BE2C (cell line): ENCODE results near the gene TTC28.
A peak's percentile ranks its signal among the peaks of the same experiment; 100 is the strongest.

ENCODE experiments used
- DNase-seq: peaks from one replicate; pipeline ENCODE4 v3.0.0-alpha.2; 2020
- H3K27me3 ChIP-seq: fragments of 250-450 bp; sonication (Bioruptor Pico); 2 replicates; pipeline ENCODE4 v1.5.1; 2020; ENCODE audit warnings: mild to moderate bottlenecking
- H3K36me3 ChIP-seq: fragments of 250-450 bp; sonication (Bioruptor Pico); 2 replicates; pipeline ENCODE4 v1.5.1; 2020; ENCODE audit warnings: mild to moderate bottlenecking
- H3K4me1 ChIP-seq: fragments of 250-450 bp; sonication (Bioruptor Pico); 2 replicates; pipeline ENCODE4 v1.5.1; 2020
- H3K4me3 ChIP-seq: 2 replicates; pipeline ENCODE4 v1.5.1; 2011; ENCODE audit warnings: low read depth, low read length
- H3K9me3 ChIP-seq: fragments of 250-450 bp; sonication (Bioruptor Pico); 2 replicates; pipeline ENCODE4 v1.5.1; 2020
- TF ChIP-seq, protein P1 (sequence below): IDR thresholded peaks from 2 replicates; pipeline ENCODE4 v1.5.1; 2012; ENCODE audit warnings: mild to moderate bottlenecking, low read depth, low read length

Gene TTC28

GRCh38 chr22:28230671-28231070, 449.0 kb downstream of the TTC28 start:
- DNase-seq = no peak
- H3K9me3 ChIP-seq = no peaks in the 10 kb centered on the region
- no peak overlapping the region for H3K4me3 ChIP-seq
- H3K27me3 ChIP-seq = no peaks in the 10 kb centered on the region
- TF ChIP-seq, protein P1, sequence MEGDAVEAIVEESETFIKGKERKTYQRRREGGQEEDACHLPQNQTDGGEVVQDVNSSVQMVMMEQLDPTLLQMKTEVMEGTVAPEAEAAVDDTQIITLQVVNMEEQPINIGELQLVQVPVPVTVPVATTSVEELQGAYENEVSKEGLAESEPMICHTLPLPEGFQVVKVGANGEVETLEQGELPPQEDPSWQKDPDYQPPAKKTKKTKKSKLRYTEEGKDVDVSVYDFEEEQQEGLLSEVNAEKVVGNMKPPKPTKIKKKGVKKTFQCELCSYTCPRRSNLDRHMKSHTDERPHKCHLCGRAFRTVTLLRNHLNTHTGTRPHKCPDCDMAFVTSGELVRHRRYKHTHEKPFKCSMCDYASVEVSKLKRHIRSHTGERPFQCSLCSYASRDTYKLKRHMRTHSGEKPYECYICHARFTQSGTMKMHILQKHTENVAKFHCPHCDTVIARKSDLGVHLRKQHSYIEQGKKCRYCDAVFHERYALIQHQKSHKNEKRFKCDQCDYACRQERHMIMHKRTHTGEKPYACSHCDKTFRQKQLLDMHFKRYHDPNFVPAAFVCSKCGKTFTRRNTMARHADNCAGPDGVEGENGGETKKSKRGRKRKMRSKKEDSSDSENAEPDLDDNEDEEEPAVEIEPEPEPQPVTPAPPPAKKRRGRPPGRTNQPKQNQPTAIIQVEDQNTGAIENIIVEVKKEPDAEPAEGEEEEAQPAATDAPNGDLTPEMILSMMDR = no peak
- no peaks in the 10 kb centered on the region for H3K36me3 ChIP-seq
- peaks cover 4% of the 10 kb centered on the region for H3K4me1 ChIP-seq

DNA sequence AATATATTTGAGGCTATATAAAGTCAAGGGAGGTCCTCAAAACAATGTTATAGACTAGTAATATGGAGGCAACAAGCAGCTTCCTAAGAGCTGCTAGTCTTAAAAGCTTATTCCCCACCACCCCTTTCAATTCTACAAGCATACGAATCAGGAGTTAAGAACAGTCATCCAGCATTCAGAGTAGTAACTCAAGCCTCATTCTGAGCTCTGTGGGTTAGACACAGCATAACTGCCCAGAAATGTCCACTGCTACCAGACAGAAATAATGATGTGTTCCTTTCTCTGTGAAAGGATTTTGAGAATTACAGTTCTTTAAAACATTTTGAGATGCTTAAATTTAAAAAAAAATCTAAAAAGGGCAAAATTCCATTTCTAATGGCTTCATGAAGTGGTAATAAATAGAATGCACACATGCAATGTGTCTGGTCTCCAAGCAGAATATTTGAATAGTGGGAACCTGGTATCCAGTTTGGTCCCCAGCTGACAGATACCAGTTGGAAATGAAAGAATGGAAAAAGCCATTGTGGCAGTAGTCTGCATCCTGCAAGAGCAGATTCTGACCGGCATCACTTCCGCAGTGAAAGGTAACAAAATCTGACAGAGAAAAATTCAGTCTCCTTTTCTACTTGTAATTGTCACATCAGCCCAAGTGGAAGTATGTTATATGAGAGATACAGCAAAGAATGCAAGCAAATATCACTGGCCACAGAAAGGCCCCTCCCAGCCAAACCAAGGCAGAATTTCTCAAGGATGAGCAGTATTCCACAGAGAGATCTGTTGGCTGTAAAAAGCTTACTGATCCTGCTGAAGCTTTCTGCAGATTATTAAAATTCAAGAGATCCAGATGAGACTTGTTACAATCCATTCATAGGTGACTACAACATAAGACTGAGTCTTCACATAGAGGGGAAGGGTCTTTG, 449.8 kb downstream of the TTC28 start:
- no peaks in the 10 kb centered on the region for H3K27me3 ChIP-seq
- H3K4me3 ChIP-seq = no peak overlapping the region
- H3K4me1 ChIP-seq = peaks cover 5% of the 10 kb centered on the region
- DNase-seq = no peak
- no peaks in the 10 kb centered on the region for H3K36me3 ChIP-seq
- no peaks in the 10 kb centered on the region for H3K9me3 ChIP-seq
- TF ChIP-seq, protein P1 = no peak

DNA sequence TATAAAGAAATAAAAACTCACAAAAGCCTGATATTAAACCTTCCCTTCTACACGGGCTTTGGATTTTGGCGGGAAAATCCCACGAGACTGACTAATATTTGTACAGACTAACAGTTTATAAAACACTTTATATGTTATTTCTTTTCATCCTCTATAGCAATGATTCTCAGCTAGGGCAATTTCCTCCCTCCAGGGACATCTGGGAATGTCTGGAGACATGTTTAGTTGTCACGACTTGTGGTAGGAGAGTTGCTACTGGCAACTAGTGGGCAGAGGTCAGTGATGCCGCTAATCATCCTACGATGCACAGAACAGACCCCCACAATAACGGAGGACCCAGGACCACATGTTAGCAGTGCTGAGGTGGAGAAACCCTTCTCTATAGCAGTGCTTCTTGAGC, 455.8 kb downstream of the TTC28 start:
- Histone ChIP-seq H3K4me1 (peaks cover 34% of the 10 kb centered on the region), H3K27me3 (no peaks in the 10 kb centered on the region), H3K4me3 (no peak overlapping the region), H3K9me3 (no peaks in the 10 kb centered on the region), H3K36me3 (no peaks in the 10 kb centered on the region)
- DNase-seq = peak; percentile 32
- TF ChIP-seq, protein P1 = no peak

- no peak overlapping the region for H3K4me3 ChIP-seq
Measured at GRCh38 chr22:28222976-28223745, 456.5 kb downstream of the TTC28 start.

DNA sequence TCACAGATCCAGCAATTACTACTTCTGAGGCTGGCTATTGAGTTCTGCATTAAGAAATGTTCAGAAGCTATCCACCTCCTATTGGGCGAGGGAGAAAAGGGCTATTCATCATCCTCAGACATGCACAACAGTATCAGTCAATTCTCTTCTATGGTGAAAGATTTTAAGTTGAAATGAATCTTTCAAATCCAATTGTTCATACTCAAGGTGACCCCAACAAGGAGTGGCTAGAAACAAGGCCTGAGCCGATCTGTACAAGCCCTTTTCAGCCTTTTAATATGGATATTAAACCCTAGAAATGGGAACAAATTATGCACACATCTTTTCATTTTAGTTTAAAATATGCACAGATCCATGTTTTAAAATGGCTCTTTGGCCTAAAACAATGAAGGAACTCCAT, 457.1 kb downstream of the TTC28 start:
- no peak for DNase-seq
- TF ChIP-seq, protein P1 = no peak
- Histone ChIP-seq H3K36me3 (no peaks in the 10 kb centered on the region), H3K27me3 (no peaks in the 10 kb centered on the region), H3K4me3 (no peak overlapping the region), H3K9me3 (no peaks in the 10 kb centered on the region), H3K4me1 (peaks cover 34% of the 10 kb centered on the region)

More at GRCh38 chr22:28222976-28223745, 456.5 kb downstream of the TTC28 start:
- H3K9me3 ChIP-seq = no peaks in the 10 kb centered on the region
- H3K4me1 ChIP-seq = peaks cover 34% of the 10 kb centered on the region
- no peak for DNase-seq
- H3K36me3 ChIP-seq = no peaks in the 10 kb centered on the region
- H3K27me3 ChIP-seq = no peaks in the 10 kb centered on the region
- TF ChIP-seq, protein P1 = no peak
